NCI-H146 treated with DMSO at 0.1 percent for 48 hours (cell line): ENCODE data around the gene STK11IP.

ENCODE experiments used
- DNase-seq: peaks from one replicate; lab custom pipeline; 2025; ENCODE audit not compliant: unreplicated experiment; lab: John Stamatoyannopoulos, UW

The STK11IP gene

GRCh38 chr2:219613461-219614070, 15.9 kb downstream of the STK11IP start:
- DNase-seq: no peak

DNA sequence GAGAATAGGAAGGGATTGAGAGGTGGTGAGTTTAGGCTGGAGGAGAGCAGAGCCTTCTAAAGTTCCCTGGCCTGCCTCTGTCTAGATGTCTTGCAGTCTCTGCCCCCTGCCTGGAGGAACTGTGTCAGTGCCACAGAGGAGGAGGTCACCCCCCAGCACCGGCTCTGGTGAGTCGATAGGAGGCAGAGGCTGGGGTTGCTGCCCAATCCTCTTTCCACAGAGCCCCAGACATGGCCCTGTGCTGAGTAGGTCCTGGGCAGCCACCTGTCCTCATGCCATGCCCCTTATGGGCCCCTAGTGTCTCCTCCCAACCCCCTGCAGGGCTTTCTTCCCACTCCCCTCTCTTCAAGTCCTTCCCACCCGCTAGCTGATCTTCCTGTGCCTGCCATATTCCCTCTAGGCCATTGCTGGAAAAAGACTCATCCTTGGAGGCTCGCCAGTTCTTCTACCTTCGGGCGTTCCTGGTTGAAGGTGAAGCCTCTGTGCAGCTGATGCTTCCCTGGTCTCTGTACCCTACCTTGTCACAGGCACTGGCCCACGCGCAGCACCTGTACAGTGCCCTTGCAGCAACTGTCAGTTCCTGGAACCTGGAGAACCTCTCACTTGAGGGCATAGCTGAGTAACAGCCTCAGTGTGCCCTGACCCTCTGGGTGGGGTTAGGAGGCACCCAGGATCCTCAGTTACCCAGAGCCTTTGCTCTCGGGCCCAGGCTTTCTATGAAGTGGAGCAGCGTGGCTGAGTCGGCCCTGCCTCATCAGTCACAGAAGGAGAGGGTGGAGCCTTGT, 16.6 kb downstream of the STK11IP start:
- DNase-seq: no peak

DNA sequence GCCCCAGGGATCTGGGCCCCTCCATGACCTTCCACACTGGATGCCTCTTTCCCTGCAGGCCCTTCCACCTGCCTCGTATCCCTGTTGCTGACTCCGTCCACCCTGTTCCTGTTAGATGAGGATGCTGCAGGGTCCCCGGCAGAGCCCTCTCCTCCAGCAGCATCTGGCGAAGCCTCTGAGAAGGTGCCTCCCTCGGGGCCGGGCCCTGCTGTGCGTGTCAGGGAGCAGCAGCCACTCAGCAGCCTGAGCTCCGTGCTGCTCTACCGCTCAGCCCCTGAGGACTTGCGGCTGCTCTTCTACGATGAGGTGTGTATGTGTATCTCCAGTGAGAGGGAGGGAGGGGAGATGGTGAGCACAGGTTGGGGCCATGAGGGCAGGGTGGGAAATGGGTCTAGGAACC, 17.4 kb downstream of the STK11IP start:
- no peak for DNase-seq

DNA sequence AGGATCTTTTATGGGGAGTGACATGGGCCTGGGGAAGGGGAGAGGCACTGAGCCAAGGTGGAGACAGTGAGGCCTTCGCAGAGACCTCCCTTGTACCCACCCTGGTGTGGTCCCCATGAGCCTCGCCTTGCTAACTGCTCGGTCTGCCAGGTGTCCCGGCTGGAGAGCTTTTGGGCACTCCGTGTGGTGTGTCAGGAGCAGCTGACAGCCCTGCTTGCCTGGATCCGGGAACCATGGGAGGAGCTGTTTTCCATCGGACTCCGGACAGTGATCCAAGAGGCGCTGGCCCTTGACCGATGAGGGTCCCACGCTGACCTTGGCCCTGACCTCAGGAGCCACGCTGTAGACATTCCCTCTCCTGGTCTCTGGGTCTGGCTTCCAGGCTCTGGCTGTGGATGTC, 18.2 kb downstream of the STK11IP start:
- DNase-seq: no peak

DNA sequence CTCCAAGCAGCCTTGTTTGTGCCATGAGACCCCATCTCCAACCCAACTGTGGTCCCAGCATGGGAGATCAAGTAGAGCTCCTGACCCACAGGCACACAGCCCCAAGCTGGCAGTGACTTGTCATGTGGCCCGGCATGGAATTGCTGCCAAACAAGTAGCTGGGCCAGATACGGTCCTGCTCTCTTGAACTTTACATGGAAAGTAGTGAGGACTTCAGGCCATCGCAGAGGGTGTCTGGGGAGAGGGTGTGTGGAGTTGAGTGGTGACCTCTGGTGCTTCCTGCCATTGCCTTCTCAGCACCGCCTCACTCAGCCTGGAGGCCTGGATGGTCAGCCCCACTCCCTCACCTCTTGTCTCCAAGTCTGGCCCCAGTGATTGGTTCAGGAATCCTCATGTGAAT, 18.9 kb downstream of the STK11IP start:
- no peak for DNase-seq

GRCh38 chr2:219618733-219619122, 21.1 kb downstream of the STK11IP start:
- DNase-seq: no peak

GRCh38 chr2:219619235-219619634, 21.6 kb downstream of the STK11IP start:
- no peak for DNase-seq

- DNase-seq: no peak
Observed at GRCh38 chr2:219620546-219620945, 22.9 kb downstream of the STK11IP start.

- no peak for DNase-seq
Observed at GRCh38 chr2:219621935-219622334, 24.3 kb downstream of the STK11IP start.

GRCh38 chr2:219622472-219622871, 24.8 kb downstream of the STK11IP start:
- no peak for DNase-seq

GRCh38 chr2:219624565-219624964, 26.9 kb downstream of the STK11IP start:
- no peak for DNase-seq

GRCh38 chr2:219625179-219625578, 27.5 kb downstream of the STK11IP start:
- DNase-seq: no peak

- DNase-seq: no peak
Observed at GRCh38 chr2:219626540-219626939, 28.9 kb downstream of the STK11IP start.

DNA sequence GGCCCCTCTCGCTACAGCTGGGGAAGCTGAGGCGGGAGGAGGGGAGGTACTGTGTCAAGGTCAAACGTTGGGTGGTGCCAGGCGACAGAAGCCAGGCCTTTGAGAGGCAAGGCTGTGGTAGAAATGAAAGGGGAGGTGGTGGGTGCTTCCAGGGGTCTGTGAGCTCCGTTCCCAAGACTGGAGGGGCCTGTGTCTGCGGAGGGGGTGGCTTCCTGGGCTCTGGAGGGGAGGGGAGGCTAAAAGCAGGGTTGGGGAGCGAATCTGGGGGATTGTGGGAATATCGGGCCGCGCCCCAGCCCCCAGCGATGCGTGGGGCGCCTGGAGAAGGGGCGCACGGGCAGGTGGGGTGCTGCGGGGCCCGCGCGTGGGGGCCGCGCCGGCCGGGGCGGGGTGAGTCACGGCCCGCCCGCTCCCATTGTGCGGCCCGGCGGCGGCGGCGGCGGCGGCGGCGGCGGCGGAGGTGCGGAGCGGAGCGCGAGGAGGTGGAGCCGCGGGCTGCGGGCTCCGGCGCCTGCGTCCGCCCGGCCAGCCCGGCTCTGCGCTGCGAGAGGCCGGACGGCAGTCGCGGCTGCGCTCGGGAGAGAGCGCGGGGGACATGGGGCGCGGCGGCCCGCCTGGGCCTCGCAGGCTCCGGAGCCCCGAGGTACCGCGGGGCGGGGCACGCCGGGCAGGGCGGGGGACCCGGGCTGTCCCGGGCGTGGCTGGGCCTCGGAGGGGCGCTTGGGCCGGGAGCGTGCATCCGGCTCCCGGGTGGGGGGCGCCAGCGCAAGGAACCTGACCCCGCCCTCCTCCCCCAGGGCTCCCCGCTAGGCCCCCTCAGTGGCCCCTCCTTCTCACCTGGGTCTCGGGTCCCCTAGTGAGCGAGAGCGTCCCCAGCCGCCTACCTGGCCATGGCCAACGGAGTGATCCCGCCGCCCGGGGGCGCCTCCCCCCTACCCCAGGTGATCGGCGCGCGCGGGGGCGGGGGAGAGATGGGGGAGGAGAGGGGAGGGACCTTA, 29.7 kb downstream of the STK11IP start, which contains the start of gene SLC4A3:
TSS of gene SLC4A3 (plus strand) at position 528 of the 998 bp plus-strand sequence. CDS start at position 891, 363 bp downstream.
- DNase-seq: no peak

GRCh38 chr2:219628235-219628985, 30.8 kb downstream of the STK11IP start:
- DNase-seq: no peak

GRCh38 chr2:219628986-219629901, 31.6 kb downstream of the STK11IP start:
- no peak for DNase-seq

DNA sequence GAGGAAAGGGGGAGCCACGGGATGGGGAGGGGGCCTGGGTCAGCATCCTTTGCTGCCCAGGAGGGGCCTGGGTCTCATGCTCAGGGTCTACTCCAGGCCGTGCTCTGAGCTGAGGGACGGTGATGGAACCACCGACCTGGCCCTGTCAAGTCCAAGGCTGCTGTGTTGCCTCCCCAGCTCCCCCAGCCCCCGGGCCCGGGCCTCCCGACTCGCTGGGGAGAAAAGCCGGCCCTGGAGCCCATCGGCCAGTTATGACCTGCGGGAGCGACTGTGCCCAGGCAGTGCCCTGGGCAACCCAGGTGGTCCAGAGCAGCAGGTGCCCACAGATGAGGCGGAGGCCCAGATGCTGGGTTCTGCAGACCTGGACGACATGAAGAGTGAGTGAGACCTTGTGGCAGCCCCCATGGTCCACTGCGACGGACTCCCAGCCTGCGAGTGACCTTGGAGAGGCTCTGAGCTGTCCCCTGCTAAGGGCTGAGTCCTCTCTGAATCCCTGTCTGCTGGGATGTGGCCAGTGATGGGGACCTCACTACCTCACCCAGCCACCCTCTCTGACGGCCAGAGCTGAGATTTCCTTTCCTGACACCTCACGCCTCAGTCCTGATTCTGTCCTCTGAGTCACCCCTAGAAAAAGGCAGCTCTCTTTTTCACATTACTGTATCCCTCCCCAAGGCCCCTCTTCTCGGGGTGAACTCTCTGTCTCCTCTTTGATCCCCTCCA, 32.5 kb downstream of the STK11IP start:
- DNase-seq: no peak

GRCh38 chr2:219630770-219631405, 33.2 kb downstream of the STK11IP start:
- no peak for DNase-seq
